OCI-LY3 (cell line): ENCODE results near the gene TFAP2D.
A peak's percentile ranks its signal among the peaks of the same experiment; 100 is the strongest.

Source experiments
- H2AFZ ChIP-seq: fragments of 200-600, 300-600 bp; shearing (Covaris generic); 2 replicates; pipeline ENCODE4 v1.6.0; 2014; ENCODE audit warnings: antibody characterized with exemption, low read depth, low read length
- H3K27ac ChIP-seq: fragments of 200-600, 300-600 bp; sonication (generic); 2 replicates; pipeline ENCODE4 v1.5.1; 2014; ENCODE audit warnings: mild to moderate bottlenecking, low read length, moderate library complexity, mixed read lengths
- H3K27me3 ChIP-seq: fragments of 200-600, 300-600 bp; sonication (generic); 2 replicates; pipeline ENCODE4 v1.6.1; 2014; ENCODE audit warnings: low read depth, low read length, mixed read lengths
- H3K36me3 ChIP-seq: fragments of 200-600, 300-600 bp; sonication (generic); replicated peaks from 2 replicates; pipeline ENCODE3; 2014; ENCODE audit warnings: low read depth, low read length, mixed read lengths
- H3K4me1 ChIP-seq: fragments of 300-600, 200-600 bp; sonication (generic); 2 replicates; pipeline ENCODE4 v1.6.1; 2014; ENCODE audit warnings: low read length, mixed read lengths
- H3K4me2 ChIP-seq: fragments of 200-600, 300-600 bp; sonication (generic); 2 replicates; pipeline ENCODE4 v1.6.1; 2014; ENCODE audit warnings: low read length, mixed read lengths
- H3K4me3 ChIP-seq: fragments of 300-600, 200-600 bp; sonication (generic); 2 replicates; pipeline ENCODE4 v1.5.1; 2014; ENCODE audit warnings: antibody characterized with exemption, mild to moderate bottlenecking, low read length, moderate library complexity
- H3K79me2 ChIP-seq: fragments of 300-600, 200-600 bp; shearing (Covaris generic); 2 replicates; pipeline ENCODE4 v1.6.1; 2014; ENCODE audit warnings: mild to moderate bottlenecking, low read length, mixed read lengths
- H3K9ac ChIP-seq: fragments of 300-600, 200-600 bp; shearing (Covaris generic); 2 replicates; pipeline ENCODE4 v1.6.0; 2014; ENCODE audit warnings: mild to moderate bottlenecking, low read length, moderate library complexity
- H3K9me3 ChIP-seq: fragments of 200-600, 300-600 bp; shearing (Covaris generic); 2 replicates; pipeline ENCODE4 v1.6.1; 2014; ENCODE audit warnings: low read length, mixed read lengths; ENCODE audit not compliant: insufficient read depth
- H4K20me1 ChIP-seq: fragments of 200-600, 300-600 bp; sonication (generic); 2 replicates; pipeline ENCODE4 v1.6.1; 2016; ENCODE audit warnings: low read length, mixed read lengths; ENCODE audit not compliant: insufficient read depth
- EZH2phosphoT487 ChIP-seq: fragments of 200-600 bp; shearing (Covaris generic); IDR thresholded peaks from 2 replicates; pipeline ENCODE4 v1.6.1; 2018; ENCODE audit warnings: antibody characterized with exemption, mixed run types, low read depth
- TF ChIP-seq, protein P1 (sequence below): fragments of 200-600, 300-600 bp; sonication (generic); IDR thresholded peaks from 2 replicates; pipeline ENCODE4 v1.5.1; 2014; ENCODE audit warnings: antibody characterized with exemption, low read length, low read depth

The TFAP2D gene

GRCh38 chr6:50778696-50779095, 65.4 kb downstream of the TFAP2D start:
- no peaks in the 10 kb centered on the region for H3K9me3 ChIP-seq
- no peak overlapping the region for H2AFZ ChIP-seq
- no peaks in the 10 kb centered on the region for H3K79me2 ChIP-seq
- no peaks in the 10 kb centered on the region for H3K27me3 ChIP-seq
- no peak overlapping the region for H3K4me3 ChIP-seq
- H3K27ac ChIP-seq, result no peak overlapping the region
- no peaks in the 10 kb centered on the region for H4K20me1 ChIP-seq
- H3K36me3 ChIP-seq, result no peaks in the 10 kb centered on the region
- no peak for TF ChIP-seq EZH2phosphoT487
- TF ChIP-seq, protein P1, sequence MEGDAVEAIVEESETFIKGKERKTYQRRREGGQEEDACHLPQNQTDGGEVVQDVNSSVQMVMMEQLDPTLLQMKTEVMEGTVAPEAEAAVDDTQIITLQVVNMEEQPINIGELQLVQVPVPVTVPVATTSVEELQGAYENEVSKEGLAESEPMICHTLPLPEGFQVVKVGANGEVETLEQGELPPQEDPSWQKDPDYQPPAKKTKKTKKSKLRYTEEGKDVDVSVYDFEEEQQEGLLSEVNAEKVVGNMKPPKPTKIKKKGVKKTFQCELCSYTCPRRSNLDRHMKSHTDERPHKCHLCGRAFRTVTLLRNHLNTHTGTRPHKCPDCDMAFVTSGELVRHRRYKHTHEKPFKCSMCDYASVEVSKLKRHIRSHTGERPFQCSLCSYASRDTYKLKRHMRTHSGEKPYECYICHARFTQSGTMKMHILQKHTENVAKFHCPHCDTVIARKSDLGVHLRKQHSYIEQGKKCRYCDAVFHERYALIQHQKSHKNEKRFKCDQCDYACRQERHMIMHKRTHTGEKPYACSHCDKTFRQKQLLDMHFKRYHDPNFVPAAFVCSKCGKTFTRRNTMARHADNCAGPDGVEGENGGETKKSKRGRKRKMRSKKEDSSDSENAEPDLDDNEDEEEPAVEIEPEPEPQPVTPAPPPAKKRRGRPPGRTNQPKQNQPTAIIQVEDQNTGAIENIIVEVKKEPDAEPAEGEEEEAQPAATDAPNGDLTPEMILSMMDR, result no peak
- no peaks in the 10 kb centered on the region for H3K4me1 ChIP-seq
- H3K4me2 ChIP-seq, result no peak overlapping the region
- no peak overlapping the region for H3K9ac ChIP-seq

DNA sequence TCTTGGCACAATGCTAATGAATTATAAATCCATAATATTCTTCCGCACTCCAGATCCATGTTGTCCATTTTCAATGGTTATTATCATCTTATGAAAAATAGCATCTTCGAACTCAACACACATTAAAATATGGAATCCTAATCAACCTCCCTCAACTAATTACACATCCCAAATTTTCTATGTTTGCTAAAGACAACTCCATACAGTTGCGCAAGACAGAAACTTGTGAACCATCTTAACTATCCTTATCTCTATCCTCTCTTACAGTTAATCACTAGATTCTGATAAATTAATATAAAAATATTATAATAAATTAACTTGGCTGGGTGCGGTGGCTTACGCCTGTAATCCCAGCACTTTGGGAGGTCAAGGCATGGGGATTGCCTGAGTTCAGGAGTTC, 67.1 kb downstream of the TFAP2D start:
- Histone ChIP-seq H4K20me1 (no peaks in the 10 kb centered on the region), H3K9ac (no peak overlapping the region), H3K27ac (no peak overlapping the region), H3K79me2 (no peaks in the 10 kb centered on the region), H3K27me3 (no peaks in the 10 kb centered on the region), H3K4me3 (no peak overlapping the region), H2AFZ (no peak overlapping the region), H3K4me2 (no peak overlapping the region), H3K4me1 (no peaks in the 10 kb centered on the region), H3K9me3 (no peaks in the 10 kb centered on the region), H3K36me3 (no peaks in the 10 kb centered on the region)
- TF ChIP-seq EZH2phosphoT487, result no peak
- TF ChIP-seq, protein P1, result no peak

- Histone ChIP-seq H3K27ac (no peak overlapping the region), H3K27me3 (no peaks in the 10 kb centered on the region), H3K4me2 (no peak overlapping the region), H3K4me3 (no peak overlapping the region), H3K79me2 (no peaks in the 10 kb centered on the region), H3K9me3 (no peaks in the 10 kb centered on the region), H2AFZ (no peak overlapping the region), H4K20me1 (no peaks in the 10 kb centered on the region), H3K4me1 (no peaks in the 10 kb centered on the region), H3K9ac (no peak overlapping the region), H3K36me3 (no peaks in the 10 kb centered on the region)
- TF ChIP-seq, protein P1, result no peak
- TF ChIP-seq EZH2phosphoT487, result no peak
These were observed 72.6 kb downstream of the TFAP2D start for GRCh38 chr6:50785921-50786320.

GRCh38 chr6:50791900-50792508, 78.7 kb downstream of the TFAP2D start:
- H2AFZ ChIP-seq, result no peak overlapping the region
- TF ChIP-seq EZH2phosphoT487, result no peak
- TF ChIP-seq, protein P1, result peak; percentile 92
- no peak overlapping the region for H3K4me3 ChIP-seq

More at GRCh38 chr6:50791900-50792508, 78.7 kb downstream of the TFAP2D start:
- Histone ChIP-seq H3K27ac (no peak overlapping the region), H3K4me2 (peak overlapping the region; percentile 36; the same call in 1 of the 2 replicates), H3K79me2 (no peaks in the 10 kb centered on the region), H4K20me1 (no peaks in the 10 kb centered on the region), H3K9ac (no peak overlapping the region), H3K27me3 (no peaks in the 10 kb centered on the region), H3K4me1 (no peaks in the 10 kb centered on the region), H3K9me3 (no peaks in the 10 kb centered on the region), H3K36me3 (no peaks in the 10 kb centered on the region)
